ENCODE data around the gene PROSER3. TPM values are rescaled to one million over a fixed set of nuclear protein-coding genes. Genes with fewer than 3 reads are reported as not detected.

Gene PROSER3
- total and polyA plus RNA-seq, 2 donors (not counting 3 experiments of a cell fraction or from before 2014, with no cell fraction given), result 18.3 to 28.3 TPM

DNA sequence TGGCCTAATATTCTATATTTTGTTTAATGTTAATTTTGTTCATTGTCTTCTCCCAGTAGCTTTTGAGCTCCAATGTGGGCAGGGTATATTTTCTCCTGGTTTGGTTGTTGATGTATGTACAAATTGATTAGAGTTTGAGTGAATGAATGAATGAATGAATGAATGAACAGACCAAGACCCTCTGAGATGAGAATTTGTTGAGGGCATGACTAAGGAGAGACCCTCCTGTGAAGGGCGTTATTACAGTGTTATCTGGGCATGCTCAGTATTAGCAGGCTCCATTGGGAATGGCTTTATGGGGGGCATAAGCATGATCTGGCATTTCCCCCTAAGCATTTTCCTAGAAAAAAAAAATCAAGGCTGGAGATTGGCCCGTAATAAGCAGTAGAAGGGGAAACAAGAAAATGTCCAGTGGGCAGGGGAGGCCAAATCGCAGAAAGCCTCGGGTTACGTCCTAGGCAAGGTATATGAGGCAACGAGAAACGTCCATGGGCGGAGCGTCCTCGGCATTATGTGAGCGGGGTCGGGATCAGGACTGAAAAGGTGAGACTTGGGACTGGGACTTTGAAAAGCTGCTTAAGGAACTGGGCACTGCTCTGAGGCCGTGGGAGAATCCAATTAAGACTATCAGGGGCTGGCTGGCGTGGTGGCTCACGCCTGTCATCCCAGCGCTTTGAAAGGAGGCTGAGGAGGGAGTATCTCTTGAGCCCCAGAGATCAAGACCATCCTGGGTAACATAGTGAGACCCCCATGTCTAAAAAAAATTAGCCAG lies 16.5 kb downstream of the PROSER3 start:
- no peak for DNase-seq (ENCODE audit: low read depth, low spot score)
- H3K4me1 ChIP-seq (ENCODE audit: control insufficient read depth, extremely low read depth, insufficient read depth, low read length), result peaks cover 4% of the 10 kb centered on the region
- H3K27me3 ChIP-seq (ENCODE audit: control insufficient read depth in 2 of 2, insufficient read depth in 2 of 2, low read length in 2 of 2), result no peaks in the 10 kb centered on the region
- H3K79me2 ChIP-seq (ENCODE audit: control insufficient read depth, insufficient read depth, low read length), result no peaks in the 10 kb centered on the region
- peak overlapping the region in 1 of 3 experiments; percentile 63 for H3K4me3 ChIP-seq (replicated peaks in 1 of 3; ENCODE audit: insufficient read depth in 1 of 3, low read depth in 1 of 3, low read length in 3 of 3)
- intact Hi-C loops (cut with micrococcal nuclease) (loop anchor here (1.0 kb wide), 2 partner anchors 16 to 157 kb away; partner anchors contain the start of gene PROSER3), dilution Hi-C loops (cut with MboI; ENCODE audit: extremely low pct_ligation_motif_present, low sequenced_read_pairs) (no loop called here)
- no peak overlapping the region for H3K27ac ChIP-seq (ENCODE audit: insufficient read depth, low read depth, low read length)
- H3K9ac ChIP-seq (replicated peaks; ENCODE audit: extremely low read depth, insufficient read depth, low read length), result no peak overlapping the region
- CTCF ChIA-PET, result no interaction called here
- no peaks in the 10 kb centered on the region for H3K9me3 ChIP-seq (replicated peaks; ENCODE audit: control insufficient read depth, insufficient read depth, low read length)
- H3K9me1 ChIP-seq (replicated peaks; ENCODE audit: control insufficient read depth, extremely low read depth, insufficient read depth, low read length), result no peaks in the 10 kb centered on the region
- no TSS peak for BruUV-seq (replicated peaks)
- H3K4me2 ChIP-seq (ENCODE audit: insufficient read depth, low read length), result peak overlapping the region; percentile 72
- TF ChIP-seq POLR2A (IDR thresholded peaks at IDR 0.05; ENCODE audit: low read depth, low read length) (no peak), JUN (IDR thresholded peaks at IDR 0.05; ENCODE audit: borderline replicate concordance, insufficient read depth, insufficient read length, low read depth) (no peak), EZH2 (IDR thresholded peaks at IDR 0.05; ENCODE audit: borderline replicate concordance, low read depth, low read length, severe bottlenecking) (no peak), FOS (IDR thresholded peaks at IDR 0.05; ENCODE audit: borderline replicate concordance, insufficient read depth, low read length) (no peak), POLR2AphosphoS5 (IDR thresholded peaks at IDR 0.05; ENCODE audit: insufficient read depth, low read depth, low read length) (no peak), MYC (IDR thresholded peaks at IDR 0.05; ENCODE audit: low read depth, low read length) (no peak), GATA2 (IDR thresholded peaks at IDR 0.05; ENCODE audit: insufficient read depth, insufficient read length, low read depth, low read length) (no peak)
- TF ChIP-seq, protein P1, sequence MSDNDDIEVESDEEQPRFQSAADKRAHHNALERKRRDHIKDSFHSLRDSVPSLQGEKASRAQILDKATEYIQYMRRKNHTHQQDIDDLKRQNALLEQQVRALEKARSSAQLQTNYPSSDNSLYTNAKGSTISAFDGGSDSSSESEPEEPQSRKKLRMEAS (IDR thresholded peaks at IDR 0.05; ENCODE audit: insufficient read depth, insufficient read length), result no peak
- TF ChIP-seq, protein P2, sequence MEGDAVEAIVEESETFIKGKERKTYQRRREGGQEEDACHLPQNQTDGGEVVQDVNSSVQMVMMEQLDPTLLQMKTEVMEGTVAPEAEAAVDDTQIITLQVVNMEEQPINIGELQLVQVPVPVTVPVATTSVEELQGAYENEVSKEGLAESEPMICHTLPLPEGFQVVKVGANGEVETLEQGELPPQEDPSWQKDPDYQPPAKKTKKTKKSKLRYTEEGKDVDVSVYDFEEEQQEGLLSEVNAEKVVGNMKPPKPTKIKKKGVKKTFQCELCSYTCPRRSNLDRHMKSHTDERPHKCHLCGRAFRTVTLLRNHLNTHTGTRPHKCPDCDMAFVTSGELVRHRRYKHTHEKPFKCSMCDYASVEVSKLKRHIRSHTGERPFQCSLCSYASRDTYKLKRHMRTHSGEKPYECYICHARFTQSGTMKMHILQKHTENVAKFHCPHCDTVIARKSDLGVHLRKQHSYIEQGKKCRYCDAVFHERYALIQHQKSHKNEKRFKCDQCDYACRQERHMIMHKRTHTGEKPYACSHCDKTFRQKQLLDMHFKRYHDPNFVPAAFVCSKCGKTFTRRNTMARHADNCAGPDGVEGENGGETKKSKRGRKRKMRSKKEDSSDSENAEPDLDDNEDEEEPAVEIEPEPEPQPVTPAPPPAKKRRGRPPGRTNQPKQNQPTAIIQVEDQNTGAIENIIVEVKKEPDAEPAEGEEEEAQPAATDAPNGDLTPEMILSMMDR (IDR thresholded peaks at IDR 0.05; ENCODE audit: extremely low read depth in 1 of 2, insufficient read depth in 1 of 2, low read depth in 1 of 2, low read length in 2 of 2), result no peak
- H3K36me3 ChIP-seq (ENCODE audit: control insufficient read depth in 2 of 2, extremely low read depth in 1 of 2, insufficient read depth in 2 of 2, low read length in 2 of 2), result peaks cover 0 to 2% of the 10 kb centered on the region in 2 experiments
- no peak for FAIRE-seq
- POLR2A ChIA-PET, result no interaction called here
- H2AFZ ChIP-seq (ENCODE audit: low read depth, low read length), result peak overlapping the region; percentile 48
- H4K20me1 ChIP-seq (replicated peaks; ENCODE audit: control insufficient read depth, extremely low read depth, insufficient read depth, low read length), result no peaks in the 10 kb centered on the region
